HG03432 (cell line): Measurements from ENCODE around the gene CYP2A7.
"Not testable (repeated sequence)": the region's sequence is repeated elsewhere in the genome, so short reads cannot be mapped to it uniquely, and the experiment has no call there.

ENCODE experiments used
- ATAC-seq: cut with Tn5 transposase; IDR thresholded peaks from one replicate; pipeline ENCODE4 v1.9.1; 2021; ENCODE audit warnings: mild to moderate bottlenecking, moderate library complexity; ENCODE audit not compliant: unreplicated experiment

The CYP2A7 gene

GRCh38 chr19:40882062-40882461 lies at the start of gene CYP2A7:
Gene CYP2A7, minus strand, starts transcription at chr19:40882231. Its CDS starts 21 bp downstream, at chr19:40882210.
- ATAC-seq: not testable (repeated sequence)

- ATAC-seq: not testable (repeated sequence)
Observed at GRCh38 chr19:40930799-40931198, 48.8 kb upstream of the CYP2A7 start.

GRCh38 chr19:40929942-40930341 lies 47.9 kb upstream of the CYP2A7 start:
- not testable (repeated sequence) for ATAC-seq

GRCh38 chr19:40928850-40929249 lies 46.8 kb upstream of the CYP2A7 start:
- no peak for ATAC-seq

GRCh38 chr19:40927567-40927966 lies 45.5 kb upstream of the CYP2A7 start:
- no peak for ATAC-seq

GRCh38 chr19:40926276-40926675 lies 44.2 kb upstream of the CYP2A7 start:
- ATAC-seq: not testable (repeated sequence)

GRCh38 chr19:40923934-40924391 lies 41.9 kb upstream of the CYP2A7 start:
- no peak for ATAC-seq

- ATAC-seq: not testable (repeated sequence)
Observed at GRCh38 chr19:40922237-40923160, 40.5 kb upstream of the CYP2A7 start.

GRCh38 chr19:40921005-40921897 lies 39.2 kb upstream of the CYP2A7 start:
- ATAC-seq: no peak

GRCh38 chr19:40920300-40921004 lies 38.4 kb upstream of the CYP2A7 start:
- no peak for ATAC-seq

GRCh38 chr19:40919530-40920299 lies 37.7 kb upstream of the CYP2A7 start:
- not testable (repeated sequence) for ATAC-seq

- not testable (repeated sequence) for ATAC-seq
Observed at GRCh38 chr19:40918303-40918702, 36.3 kb upstream of the CYP2A7 start.

GRCh38 chr19:40908976-40909375 lies 26.9 kb upstream of the CYP2A7 start:
- no peak for ATAC-seq

- no peak for ATAC-seq
Observed at GRCh38 chr19:40907968-40908735, 26.1 kb upstream of the CYP2A7 start.

- ATAC-seq: no peak
Observed at GRCh38 chr19:40906512-40906911, 24.5 kb upstream of the CYP2A7 start.

GRCh38 chr19:40904673-40905156 lies 22.7 kb upstream of the CYP2A7 start:
- not testable (repeated sequence) for ATAC-seq

- ATAC-seq: not testable (repeated sequence)
Observed at GRCh38 chr19:40901975-40902750, 20.1 kb upstream of the CYP2A7 start.

- ATAC-seq: not testable (repeated sequence)
Observed at GRCh38 chr19:40900521-40900920, 18.5 kb upstream of the CYP2A7 start.
